SK-N-MC (cell line): ENCODE data around the gene MAML3.
A peak's percentile ranks its signal among the peaks of the same experiment; 100 is the strongest.

Experiments
- DNase-seq: peaks from one replicate; pipeline ENCODE4 v3.0.0-alpha.2; 2011; ENCODE audit warnings: low read depth, low spot score
- H3K27ac ChIP-seq: fragments of 200-600 bp; sonication (generic); 2 replicates; pipeline ENCODE4 v1.5.1; 2016; ENCODE audit warnings: mixed run types
- H3K36me3 ChIP-seq: fragments of 200-600 bp; sonication (generic); 2 replicates; pipeline ENCODE4 v1.6.1; 2017; ENCODE audit warnings: antibody characterized with exemption, low read length, mixed read lengths; ENCODE audit not compliant: insufficient read depth
- H3K4me3 ChIP-seq: fragments of 200-600 bp; sonication (generic); 2 replicates; pipeline ENCODE4 v1.5.1; 2016
- H3K9ac ChIP-seq: fragments of 200-600 bp; sonication (generic); 2 replicates; pipeline ENCODE4 v1.8.0; 2017; ENCODE audit warnings: mixed run types, mixed read lengths; ENCODE audit not compliant: insufficient read length
- H3K9me3 ChIP-seq: fragments of 200-600 bp; sonication (generic); 2 replicates; pipeline ENCODE4 v1.6.1; 2017; ENCODE audit warnings: low read depth, mild to moderate bottlenecking, antibody characterized with exemption, low read length, moderate library complexity, mixed read lengths
- EZH2 ChIP-seq: fragments of 200-600 bp; sonication (generic); IDR thresholded peaks from one replicate; pipeline ENCODE4 v1.6.1; 2017; ENCODE audit warnings: antibody characterized with exemption
- FOXP2 ChIP-seq: optimal IDR thresholded peaks from 2 replicates; pipeline ENCODE3; 2011; ENCODE audit warnings: mild to moderate bottlenecking, moderate library complexity; ENCODE audit not compliant: insufficient read depth; ENCODE audit errors: extremely low read length, control extremely low read depth
- POLR2AphosphoS5 ChIP-seq: IDR thresholded peaks from 2 replicates; pipeline ENCODE4 v1.6.1; 2012; ENCODE audit warnings: mild to moderate bottlenecking, low read depth, low read length, borderline replicate concordance

The MAML3 gene

GRCh38 chr4:139817657-139818452, 336.1 kb downstream of the MAML3 start:
- no peaks in the 10 kb centered on the region for H3K36me3 ChIP-seq
- no peak overlapping the region for H3K4me3 ChIP-seq
- no peak for TF ChIP-seq FOXP2
- TF ChIP-seq EZH2, result no peak
- no peak for TF ChIP-seq POLR2AphosphoS5
- H3K9ac ChIP-seq, result no peak overlapping the region
- no peak for DNase-seq
- no peak overlapping the region for H3K27ac ChIP-seq
- no peaks in the 10 kb centered on the region for H3K9me3 ChIP-seq

GRCh38 chr4:139816856-139817255, 337.1 kb downstream of the MAML3 start:
- Histone ChIP-seq H3K4me3 (no peak overlapping the region), H3K36me3 (no peaks in the 10 kb centered on the region), H3K9me3 (no peaks in the 10 kb centered on the region), H3K9ac (no peak overlapping the region), H3K27ac (no peak overlapping the region)
- no peak for DNase-seq
- TF ChIP-seq FOXP2, result no peak
- no peak for TF ChIP-seq EZH2
- TF ChIP-seq POLR2AphosphoS5, result no peak

GRCh38 chr4:139815778-139816601, 338.0 kb downstream of the MAML3 start:
- no peak overlapping the region for H3K4me3 ChIP-seq

GRCh38 chr4:139814323-139815015, 339.5 kb downstream of the MAML3 start:
- DNase-seq, result no peak
- TF ChIP-seq EZH2 (no peak), FOXP2 (no peak), POLR2AphosphoS5 (no peak)
- no peaks in the 10 kb centered on the region for H3K36me3 ChIP-seq
- H3K4me3 ChIP-seq, result peak overlapping the region; percentile 33; the same call in 1 of the 2 replicates
- H3K27ac ChIP-seq, result 0 out of 2 replicates have a peak overlapping the region, but pooled peaks have one; percentile 12
- no peaks in the 10 kb centered on the region for H3K9me3 ChIP-seq
- H3K9ac ChIP-seq, result no peak overlapping the region

More at GRCh38 chr4:139815778-139816601, 338.0 kb downstream of the MAML3 start:
- Histone ChIP-seq H3K36me3 (no peaks in the 10 kb centered on the region), H3K27ac (no peak overlapping the region), H3K9ac (no peak overlapping the region), H3K9me3 (no peaks in the 10 kb centered on the region)
- TF ChIP-seq FOXP2 (no peak), POLR2AphosphoS5 (no peak), EZH2 (no peak)
- DNase-seq, result no peak

- Histone ChIP-seq H3K36me3 (no peaks in the 10 kb centered on the region), H3K27ac (no peak overlapping the region), H3K9ac (no peak overlapping the region), H3K4me3 (no peak overlapping the region), H3K9me3 (no peaks in the 10 kb centered on the region)
- TF ChIP-seq POLR2AphosphoS5 (no peak), FOXP2 (no peak), EZH2 (no peak)
- DNase-seq, result no peak
Observed at GRCh38 chr4:139813881-139814280, 340.1 kb downstream of the MAML3 start.

- TF ChIP-seq EZH2 (no peak), POLR2AphosphoS5 (no peak), FOXP2 (no peak)
- Histone ChIP-seq H3K9ac (no peak overlapping the region), H3K27ac (no peak overlapping the region), H3K4me3 (no peak overlapping the region), H3K9me3 (no peaks in the 10 kb centered on the region), H3K36me3 (no peaks in the 10 kb centered on the region)
- DNase-seq, result no peak
Observed at GRCh38 chr4:139810710-139811109, 343.3 kb downstream of the MAML3 start.

GRCh38 chr4:139809757-139810140, 344.2 kb downstream of the MAML3 start:
- Histone ChIP-seq H3K9ac (no peak overlapping the region), H3K4me3 (no peak overlapping the region), H3K36me3 (no peaks in the 10 kb centered on the region), H3K27ac (no peak overlapping the region), H3K9me3 (no peaks in the 10 kb centered on the region)
- TF ChIP-seq FOXP2 (no peak), EZH2 (no peak), POLR2AphosphoS5 (no peak)
- no peak for DNase-seq
